CD4-positive, alpha-beta T cell treated with Interleukin-4 for 1 hour (primary cell): ENCODE measurements around the gene GSTA4.

Experiments used
- DNase-seq, 2 donors: peaks; one replicate each; pipeline ENCODE4 v3.0.0-alpha.2; 2020 to 2022

GSTA4 gene, protein sequence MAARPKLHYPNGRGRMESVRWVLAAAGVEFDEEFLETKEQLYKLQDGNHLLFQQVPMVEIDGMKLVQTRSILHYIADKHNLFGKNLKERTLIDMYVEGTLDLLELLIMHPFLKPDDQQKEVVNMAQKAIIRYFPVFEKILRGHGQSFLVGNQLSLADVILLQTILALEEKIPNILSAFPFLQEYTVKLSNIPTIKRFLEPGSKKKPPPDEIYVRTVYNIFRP

DNA sequence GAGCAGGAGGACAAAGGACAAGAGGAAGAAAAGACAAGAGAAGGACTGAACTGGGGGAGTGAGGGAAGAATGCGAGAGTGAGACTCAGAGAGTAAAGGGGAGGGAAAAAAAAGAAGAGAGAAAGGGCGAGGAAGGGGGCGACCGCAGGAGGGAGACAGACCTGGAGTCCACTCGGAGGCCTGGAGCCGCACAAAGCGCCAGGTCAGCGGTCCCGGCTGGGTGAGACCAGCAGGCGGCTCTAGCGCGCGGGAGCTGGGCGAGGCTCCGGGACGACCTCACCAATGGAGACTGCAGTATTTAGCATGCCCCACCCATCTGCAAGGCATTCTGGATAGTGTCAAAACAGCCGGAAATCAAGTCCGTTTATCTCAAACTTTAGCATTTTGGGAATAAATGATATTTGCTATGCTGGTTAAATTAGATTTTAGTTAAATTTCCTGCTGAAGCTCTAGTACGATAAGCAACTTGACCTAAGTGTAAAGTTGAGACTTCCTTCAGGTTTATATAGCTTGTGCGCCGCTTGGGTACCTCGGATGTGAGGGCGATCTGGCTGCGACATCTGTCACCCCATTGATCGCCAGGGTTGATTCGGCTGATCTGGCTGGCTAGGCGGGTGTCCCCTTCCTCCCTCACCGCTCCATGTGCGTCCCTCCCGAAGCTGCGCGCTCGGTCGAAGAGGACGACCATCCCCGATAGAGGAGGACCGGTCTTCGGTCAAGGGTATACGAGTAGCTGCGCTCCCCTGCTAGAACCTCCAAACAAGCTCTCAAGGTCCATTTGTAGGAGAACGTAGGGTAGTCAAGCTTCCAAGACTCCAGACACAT is at the start of gene GSTA4:
TSS of gene GSTA4 (minus strand) at position 196 of the 824 bp plus-strand sequence. CDS start 1,041 bp downstream, outside the sequence.
- peak; percentile 93 to 95 for DNase-seq

DNA sequence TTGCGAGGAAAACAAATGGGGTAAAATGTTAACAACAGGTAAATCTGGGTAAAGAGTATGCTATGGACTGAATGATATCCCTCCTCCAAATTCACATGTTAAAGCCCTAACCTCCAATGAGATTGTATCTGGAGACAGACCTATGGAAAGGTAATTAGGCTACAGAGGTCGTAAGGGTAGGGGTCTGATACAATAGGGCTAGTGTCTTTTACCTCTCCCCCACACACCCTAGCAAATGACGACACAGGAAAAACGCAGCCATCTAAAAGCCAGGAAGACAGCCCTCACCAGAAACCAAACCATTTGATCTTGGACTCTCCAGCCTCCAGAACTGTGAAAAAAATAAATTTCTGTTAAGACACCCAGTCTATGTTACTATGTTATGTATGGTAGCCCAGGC is 49.5 kb upstream of the GSTA4 start:
- DNase-seq = no peak

DNA sequence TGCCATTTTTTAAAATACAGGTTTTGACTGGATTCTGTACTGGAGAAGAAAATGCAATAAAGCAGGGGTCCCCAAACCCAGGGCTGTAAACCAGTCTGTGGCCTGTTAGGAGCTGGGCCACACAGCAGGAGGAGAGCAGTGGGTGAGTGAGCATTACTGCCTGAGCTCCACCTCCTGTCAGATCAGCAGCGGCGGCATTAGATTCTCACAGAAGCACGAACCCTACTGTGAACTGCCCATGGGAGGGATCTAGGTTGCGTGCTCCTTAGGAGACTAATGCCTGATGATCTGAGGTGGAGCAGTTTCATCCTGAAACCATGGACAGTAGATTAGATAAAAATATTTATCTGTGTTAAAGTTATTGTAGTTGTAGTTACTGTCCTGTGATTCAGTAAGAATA is 49.0 kb upstream of the GSTA4 start:
- DNase-seq = no peak

DNA sequence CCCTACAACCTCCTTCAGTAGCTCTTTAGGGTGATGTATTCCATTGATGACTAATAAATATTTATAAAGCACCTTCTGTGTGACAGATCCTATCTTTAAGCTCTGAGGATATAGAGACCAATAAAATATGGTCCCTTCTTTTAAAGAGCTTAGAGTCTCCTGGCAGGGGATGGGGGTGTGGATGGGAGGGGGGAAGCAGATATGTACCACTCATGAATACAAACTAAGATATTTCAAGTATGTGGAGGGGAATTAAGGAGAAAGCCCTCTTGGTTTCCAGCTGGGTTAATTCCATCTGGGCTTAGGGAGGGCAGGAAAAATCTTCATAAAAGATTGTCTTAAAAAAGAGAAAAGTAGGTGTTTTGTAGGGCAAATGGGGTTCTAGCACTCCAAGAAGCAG is 48.5 kb upstream of the GSTA4 start:
- no peak for DNase-seq

DNA sequence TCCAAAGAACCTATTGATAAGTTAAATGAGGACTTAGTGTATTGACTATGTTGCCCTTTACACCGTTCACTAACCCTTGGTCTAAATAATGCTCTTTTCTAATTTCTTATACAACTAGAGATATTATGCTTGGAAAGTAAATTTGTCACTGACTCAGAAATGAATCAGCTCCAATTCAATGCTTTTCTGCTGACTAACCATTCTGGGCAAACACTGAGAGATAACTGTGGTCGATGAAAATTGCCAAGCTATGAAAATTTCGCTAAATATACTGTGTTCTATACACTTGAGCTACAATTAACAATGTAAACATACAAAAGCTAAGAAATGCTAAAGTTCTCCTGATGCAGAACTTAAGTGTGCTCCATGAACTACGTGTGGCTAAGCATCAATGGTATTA is 47.0 kb upstream of the GSTA4 start:
- DNase-seq = no peak

DNA sequence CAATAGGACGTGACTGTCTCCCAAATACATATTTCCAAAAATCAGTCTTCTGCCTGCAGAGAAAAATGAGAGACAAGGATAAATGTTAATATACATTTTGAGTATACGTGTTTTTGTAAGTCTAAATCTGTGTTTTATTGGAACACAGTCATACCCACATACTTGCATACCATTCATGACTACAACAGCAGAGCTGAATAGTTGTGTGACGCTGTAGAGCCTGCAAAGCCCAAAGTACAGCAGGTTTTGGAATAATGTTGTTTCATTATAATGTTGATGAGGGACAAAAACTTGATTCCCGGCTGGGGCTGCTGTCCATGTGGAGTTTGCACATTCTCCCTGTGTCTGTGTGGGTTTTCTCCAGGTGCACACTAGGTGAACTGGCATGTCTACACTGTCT is 46.3 kb upstream of the GSTA4 start:
- no peak for DNase-seq

DNA sequence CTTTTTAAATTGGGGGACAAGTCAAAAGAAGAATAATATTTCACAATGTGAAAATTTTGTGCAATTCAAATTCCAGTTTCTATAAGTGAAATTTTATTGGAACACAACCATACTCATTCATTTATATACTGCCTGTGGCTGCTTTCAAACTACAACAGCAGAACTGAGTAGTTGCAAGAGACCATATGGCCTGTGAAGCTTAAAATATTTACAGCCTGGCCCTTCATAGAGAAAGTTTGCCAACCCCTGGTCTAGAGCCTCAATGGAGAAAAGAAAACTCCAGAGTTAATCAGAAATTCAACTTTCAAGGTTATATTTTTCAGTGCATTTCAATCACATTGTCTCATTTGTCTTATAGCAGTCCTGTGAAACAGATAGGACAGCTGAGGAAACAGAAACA is 43.5 kb upstream of the GSTA4 start:
- DNase-seq = no peak

DNA sequence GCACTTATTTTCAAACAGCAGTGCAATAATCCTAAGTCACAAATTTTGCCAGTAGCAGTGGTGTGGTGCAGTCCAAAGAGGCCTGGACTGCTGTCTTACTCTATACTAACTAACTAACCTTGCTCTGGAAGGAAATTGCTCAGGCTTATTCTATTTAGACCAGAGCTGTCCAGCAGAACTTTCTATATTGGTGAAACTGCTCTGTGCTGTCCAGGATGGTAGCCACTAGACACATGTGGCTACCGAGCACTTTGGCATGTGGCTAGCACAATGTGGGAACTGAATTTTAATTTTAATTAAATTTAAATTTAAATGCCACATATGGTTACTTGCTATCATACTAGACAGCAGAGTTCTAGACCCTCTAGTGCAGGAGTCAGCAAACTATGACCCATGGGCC is 43.1 kb upstream of the GSTA4 start:
- DNase-seq = no peak

DNA sequence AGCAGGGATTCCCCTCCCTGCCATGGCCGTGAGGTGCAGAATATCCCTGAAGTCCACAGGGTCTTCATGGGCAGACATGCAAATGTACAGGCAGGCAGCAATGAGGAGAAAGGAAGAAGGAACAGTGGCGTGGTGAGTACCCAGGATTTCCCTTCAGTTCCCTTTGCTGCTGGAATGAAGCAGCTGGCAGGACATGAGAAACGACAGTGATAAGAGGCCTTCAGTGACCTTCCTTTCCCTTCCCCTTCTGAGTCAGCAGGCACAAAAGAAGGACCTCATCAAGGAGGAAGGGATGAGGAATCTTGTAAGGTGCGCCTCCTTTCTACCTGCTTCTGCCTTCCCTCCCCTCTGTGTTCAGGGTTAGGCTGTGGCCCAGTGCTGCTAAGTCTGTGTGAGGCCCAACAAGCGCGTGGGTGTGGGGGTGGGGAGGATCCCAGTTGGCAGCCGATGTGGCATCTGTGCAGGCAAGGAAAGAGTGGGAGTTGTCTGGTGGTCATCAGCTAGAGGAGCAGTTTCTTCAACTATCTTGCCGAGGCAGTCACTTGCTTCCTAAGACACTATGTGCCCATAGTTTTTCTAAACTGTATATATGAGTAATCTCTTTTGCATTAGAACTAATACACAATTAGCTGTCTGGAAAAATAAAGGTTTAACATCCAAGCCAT is 40.6 kb upstream of the GSTA4 start:
- DNase-seq = no peak

DNA sequence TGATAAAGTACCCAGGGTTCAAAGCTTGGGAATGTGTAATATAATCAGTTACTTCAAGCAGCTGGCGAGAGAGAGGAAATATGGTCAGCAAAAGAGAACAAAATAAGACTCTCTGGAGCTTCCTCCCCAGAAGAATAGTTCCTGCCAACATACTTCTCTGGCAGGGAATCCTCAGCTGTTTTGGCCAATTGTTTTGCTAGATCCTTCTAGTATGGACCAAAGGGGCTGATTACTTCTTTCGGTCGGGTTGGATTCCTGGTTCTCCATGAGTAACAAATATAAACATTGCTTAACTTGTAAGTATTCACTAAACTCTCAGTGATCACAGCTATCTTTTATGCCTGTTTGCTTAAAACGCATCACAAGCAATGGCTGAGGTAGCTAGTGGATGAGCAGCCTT is 38.7 kb upstream of the GSTA4 start:
- no peak for DNase-seq

DNA sequence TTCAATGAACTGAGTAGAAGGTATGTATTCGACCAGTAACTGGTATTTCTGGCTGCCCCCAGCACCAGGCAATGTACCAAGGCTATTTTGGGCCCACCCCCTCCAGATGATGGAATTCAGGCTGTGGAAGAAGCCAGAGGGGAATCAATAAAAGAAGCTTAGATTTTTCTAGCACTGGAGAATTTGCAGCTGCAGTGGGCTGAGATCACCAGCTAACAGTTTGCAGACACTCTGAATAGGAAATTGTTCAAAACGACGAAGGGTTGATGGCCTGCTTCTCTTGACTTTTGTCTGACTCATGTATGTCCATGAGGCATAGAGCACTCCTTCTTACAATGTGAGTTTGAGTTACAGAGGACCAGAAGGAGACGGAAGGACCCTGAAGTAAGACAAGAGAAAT is 37.8 kb upstream of the GSTA4 start:
- DNase-seq = no peak

DNA sequence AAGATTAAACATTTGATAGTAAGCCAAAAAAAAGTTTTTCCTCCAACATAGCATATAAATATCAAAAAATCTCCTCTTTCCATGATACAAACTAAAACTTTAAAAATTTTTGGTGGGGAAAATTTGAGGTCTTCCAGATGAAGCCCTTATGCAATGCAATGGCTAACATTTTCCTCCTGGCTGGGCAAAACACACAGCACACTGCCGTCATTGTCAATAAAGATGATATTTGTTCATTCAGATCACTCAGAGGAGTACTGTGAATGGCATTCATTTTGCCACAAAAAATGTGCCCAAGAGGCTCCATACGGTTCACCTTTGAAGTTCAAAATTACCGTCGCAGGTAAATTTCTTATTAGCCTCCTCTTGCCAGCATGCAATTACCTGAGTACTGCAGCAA is 36.2 kb upstream of the GSTA4 start:
- no peak for DNase-seq

DNA sequence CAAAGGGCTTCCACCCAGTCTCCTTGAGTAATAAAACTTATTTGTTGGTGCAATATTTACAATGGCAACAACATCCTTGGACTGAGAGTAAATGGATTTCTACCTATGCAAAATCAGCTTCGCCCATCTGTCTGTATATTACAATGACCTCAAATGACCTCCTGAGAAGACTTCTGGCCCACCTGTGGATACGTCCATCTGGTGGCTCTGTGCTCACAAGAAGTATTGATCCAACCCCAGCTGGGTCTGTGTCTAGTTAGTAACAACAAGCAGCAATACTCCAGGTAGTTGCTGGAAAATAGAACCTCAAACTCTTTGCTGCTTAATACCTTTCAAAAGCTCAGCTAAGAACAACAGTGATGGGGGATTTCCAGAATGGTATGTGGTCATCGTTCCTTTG is 34.7 kb upstream of the GSTA4 start:
- DNase-seq = no peak

DNA sequence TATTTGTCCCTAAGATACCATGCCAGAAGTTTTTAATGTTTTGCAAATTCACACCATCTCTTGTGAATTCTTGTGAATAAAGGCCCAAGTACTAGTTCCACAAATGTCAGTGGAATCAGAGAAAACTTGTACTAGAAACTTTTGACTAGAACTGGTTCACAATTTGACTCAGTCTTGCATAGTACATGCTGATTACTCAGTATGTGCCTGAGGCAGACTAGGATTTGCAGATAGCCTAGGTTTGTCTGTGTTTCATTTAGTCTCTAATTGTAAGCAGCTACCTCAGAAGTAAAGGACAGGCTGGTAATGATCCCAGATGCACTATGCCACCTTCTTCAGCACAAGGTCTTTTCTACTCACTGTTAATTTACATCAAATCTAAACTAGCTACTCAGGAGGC is 34.2 kb upstream of the GSTA4 start:
- DNase-seq = no peak

DNA sequence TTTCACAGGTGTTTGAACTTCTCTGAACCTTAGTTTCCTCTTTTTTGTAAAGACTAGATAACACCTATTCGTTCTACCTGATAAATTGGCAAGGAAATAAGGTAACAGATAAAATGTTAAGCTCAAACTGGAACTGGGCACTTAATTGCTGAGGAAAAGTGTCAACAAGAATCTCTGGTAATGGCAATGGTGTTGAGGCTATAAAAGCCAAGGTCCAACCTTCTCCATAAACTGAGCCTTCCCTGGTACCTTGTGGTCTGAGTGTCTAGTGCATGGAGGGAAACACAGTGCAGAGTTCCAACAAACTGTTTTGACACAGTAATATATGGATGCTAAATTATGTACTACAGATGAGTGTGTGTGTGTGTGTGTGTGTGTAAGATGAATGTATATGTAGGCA is 33.4 kb upstream of the GSTA4 start:
- DNase-seq = no peak

DNA sequence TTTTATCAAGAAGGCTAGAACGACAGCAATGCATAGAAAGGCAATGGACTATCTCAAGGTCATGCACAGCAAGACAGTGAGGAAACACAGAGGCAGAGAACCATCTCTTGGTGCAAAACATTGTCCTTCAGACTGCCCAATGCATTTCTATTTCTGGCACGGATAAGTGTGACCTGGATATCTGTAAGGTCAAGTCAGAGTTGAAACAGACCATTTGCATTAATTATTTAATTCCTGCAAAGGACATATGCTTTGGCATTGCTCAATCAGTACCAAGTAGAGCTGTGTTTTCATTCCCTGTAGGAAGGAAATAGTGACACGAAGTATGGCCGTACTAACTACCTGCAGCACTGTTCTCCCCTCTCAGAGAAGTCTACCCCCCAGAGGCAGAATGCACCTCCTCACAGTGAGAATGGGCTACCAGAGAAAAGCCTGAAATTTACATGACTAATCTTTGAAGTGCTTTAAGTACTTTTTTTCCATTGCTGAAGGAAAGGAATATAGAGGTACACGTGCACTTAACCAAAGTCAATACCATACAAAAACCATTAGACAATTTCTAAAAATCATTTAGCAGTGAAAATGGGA is 32.1 kb upstream of the GSTA4 start:
- no peak for DNase-seq

DNA sequence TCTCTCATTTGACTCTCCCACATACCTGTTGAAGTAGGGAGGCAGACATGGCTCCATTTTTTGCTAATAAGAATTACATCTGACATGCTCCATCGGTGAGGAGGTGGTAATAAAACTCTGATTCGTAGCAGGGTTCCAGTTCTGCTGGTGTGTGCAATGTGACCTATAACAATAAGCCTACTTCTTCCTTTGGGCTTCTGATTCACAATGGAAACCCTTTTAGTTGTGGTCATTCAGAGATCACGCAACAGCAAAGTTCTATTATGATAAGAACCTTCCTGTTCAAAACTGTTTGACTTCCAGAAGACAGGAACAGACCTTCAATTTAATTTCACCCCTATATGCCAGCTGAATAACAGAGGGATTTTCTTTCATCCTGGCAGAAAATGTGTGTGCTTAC is 31.4 kb upstream of the GSTA4 start:
- DNase-seq = no peak

DNA sequence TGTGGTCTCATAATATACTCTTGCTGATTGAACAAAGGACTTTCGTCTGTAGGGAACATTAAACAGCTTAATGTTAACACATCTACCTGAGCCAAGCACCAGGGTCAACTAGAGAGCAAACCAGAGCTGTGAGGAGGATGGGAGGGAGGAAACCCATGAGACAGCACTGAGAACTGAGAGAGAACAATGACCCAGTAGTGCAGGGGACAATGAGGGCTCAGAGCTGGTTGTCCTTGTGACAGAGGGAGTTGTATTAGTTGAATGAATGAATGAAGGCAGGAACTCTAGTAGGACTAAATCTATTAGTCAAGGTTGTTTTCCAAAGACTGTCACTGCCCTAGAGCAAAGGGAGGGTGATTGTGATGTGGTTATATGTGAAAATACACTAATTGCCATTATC is 28.2 kb upstream of the GSTA4 start:
- no peak for DNase-seq

DNA sequence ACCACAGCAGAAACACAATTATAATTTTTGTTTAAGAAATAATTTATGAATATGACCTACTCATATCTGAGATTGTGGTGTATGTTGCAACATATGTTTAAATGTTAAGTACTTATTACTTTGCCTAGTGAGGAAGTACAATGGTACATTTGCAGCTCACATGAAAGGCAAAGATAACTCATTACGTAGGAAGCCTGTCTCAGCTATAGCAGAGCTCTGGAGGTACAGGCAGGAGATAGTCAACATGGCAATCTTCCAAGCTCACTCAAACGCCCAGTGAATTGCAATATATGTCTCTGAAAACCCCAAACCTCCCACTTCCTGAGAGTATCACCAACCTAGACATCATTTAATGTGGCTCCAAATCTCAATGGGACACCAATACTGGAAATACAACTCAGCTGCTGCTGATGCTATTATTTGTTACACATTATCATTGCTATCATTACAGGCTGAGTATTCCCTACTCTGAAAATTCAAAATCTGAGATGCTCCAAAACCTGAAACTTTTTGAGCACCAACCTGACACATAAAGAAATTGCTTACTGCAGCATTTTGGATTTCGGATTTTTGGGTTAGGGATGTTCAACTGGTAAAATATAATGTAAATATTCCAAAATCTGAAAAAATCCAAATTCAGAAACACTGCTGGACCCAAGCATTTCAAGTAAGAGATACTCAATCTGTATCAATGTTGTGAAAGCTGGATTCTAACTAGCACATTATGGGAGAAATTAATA is 25.1 kb upstream of the GSTA4 start:
- no peak for DNase-seq

DNA sequence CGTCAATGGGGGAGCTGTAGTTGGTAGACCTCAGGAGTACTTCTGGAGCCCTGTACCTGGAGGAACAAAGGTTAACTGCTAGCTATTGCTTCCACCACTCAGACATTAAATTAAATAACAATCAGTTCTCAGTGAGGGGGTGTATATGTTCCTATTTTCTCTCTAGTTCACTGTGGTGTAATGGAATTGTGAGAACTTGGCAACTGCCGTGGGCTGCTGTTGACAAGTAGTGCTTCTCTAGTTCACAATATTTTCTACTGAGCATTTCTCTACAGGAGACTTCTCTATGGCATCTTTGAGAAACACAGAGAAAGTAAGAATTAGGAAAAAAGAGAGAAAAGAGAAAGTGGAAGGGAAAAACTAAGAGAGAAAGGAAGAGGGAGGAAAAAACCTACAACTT is 23.4 kb upstream of the GSTA4 start:
- no peak for DNase-seq

DNA sequence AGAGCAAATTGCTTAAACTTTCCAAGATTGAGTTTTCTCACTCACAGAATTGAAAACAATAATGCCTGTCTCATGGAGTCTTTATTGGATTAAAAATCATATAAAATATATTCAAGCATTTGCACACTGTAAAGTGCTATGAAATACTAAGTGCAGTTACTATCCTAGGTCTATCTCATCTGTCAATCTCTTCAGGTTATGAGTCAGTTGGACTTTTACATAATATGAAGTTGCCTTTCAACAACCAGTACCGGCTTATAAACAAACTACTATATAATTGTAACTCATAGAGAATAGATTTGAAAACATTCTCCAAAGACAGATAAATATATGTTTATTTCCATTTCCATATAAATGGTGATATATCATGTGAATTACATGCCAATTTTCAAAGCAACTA is 20.4 kb upstream of the GSTA4 start:
- no peak for DNase-seq

DNA sequence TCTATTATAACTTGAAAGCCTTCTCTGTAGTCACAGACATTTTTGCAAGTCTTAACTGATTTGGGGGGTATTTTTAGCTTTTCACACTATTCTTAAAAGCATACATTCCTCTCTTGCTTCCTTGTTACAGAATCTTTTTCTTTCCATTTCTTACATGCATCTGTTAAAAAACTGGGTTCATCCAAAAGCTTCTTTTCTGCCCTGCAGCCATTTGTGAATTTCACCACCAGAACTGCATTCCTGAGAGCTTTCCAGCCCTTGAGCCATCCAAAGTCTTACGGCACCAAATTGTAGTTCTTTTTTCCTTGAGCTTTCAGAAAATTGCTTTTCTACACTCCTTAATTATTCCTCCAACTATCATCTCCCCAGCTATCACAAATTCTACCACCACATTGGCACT is 19.7 kb upstream of the GSTA4 start:
- no peak for DNase-seq

DNA sequence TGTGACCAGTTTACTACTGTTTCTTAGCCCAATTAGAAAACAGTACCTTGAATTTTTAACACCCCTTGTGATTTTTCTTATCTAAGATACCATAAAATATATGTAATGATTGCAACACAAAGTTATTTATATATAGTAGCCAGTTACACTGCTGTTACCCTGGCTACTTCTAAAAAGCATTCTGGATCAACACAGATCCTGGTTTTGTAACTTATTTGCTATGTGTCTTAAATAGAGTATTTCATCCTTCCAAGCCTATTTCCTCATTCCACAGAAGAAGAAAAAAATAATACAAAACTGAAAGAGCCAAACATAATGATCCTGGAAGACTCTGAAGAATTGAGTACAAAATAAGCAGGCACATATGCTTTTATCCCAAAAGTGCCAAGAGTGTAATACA is 19.0 kb upstream of the GSTA4 start:
- no peak for DNase-seq
